ENCODE data around the gene RNF144A.

Gene RNF144A

DNA sequence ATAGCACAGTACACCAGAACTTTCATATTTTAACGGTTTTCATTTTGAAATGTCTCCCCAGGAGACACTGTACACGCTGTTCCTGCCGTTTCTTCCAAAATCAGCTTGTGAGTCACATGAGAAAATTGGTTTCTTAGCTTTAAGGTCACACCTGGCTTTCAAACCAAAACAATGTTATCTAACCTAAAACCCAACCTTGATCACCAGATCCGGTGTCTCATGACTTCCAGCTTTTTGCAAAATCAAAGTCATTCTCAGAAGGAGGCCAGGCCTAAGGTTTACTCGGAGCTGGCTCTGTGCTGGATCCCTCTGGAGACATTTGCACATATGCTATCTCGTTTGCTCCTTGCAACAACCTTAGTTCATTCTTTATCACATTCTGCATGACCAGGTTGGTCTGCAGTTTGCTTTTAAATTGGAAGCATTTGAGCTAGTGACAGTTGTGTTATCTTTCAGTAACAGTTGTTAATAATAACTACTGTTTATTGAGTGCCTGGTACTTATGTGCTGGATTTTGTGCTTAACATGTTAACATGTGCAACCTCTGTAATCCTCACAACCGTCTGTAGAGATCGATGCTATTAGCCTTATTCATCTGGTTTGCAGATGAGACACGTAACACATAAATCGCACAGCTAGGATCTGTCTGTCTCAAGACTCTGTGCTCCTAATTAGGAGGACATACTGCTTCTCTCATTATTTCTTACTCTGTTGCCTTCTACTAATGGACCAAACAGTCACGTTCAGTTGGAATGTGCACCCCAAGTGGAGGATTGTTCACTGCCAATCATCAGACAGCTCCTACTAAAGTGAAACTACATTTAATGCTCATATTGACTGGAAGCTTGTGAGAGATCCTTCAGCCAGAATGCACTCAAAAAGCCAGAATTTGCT lies 105.5 kb downstream of the RNF144A start:
- no peak for DNase-seq (ENCODE audit: low read depth)

DNA sequence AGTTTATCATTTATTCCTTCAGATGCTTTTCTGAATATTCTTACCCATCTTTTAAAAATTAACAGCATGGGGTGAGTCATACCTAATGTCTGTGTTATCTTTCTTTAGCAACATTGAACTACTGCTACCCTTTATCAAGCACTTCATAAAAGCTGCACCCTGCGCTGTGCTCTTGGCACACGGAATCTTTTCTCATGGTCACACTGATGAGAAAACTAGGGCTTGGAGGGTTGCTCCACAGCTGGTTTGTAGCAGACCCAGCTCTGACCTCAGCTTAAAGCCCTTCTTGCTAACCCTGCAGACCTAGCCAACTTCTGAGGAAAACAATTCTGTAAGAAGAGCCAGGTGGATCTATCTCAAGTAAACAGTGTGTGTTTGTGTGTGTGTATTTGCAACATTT lies 106.3 kb downstream of the RNF144A start:
- DNase-seq (ENCODE audit: low read depth): no peak

DNA sequence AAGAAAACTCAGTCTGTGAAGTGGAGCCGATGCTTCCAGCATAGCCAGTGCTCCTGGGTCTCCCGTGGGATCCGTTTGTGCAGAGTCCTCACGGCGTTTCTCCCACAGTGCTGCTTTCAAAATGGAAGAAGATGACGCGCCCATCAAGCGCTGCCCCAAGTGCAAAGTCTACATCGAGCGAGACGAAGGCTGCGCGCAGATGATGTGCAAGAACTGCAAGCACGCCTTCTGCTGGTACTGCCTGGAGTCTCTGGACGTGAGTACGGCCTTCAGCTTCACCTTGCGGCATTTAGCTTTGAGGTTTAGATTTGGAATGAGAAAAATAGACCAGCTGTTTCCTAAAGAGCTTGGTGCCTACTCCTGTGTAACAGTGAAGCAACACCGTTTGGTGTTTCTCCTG lies 107.0 kb downstream of the RNF144A start:
- no peak for DNase-seq (ENCODE audit: low read depth)

DNA sequence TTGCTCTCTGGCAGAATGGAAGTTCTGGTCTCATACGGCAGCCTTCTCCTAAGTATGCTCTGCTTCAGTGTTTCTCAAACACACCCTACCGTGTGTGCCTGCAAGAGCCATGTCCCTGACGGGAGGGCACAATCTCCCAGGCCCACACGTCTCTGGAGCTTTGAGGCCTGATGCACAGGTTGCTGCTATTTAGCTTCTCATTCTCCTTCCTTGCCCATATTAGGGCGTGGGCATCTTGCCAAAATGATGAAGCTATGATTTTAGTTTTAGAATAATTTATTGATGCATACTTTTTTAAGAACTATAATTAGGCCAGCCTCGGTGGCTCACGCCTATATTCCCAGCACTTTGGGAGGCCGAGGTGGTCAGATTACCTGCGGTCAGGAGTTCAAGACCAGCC lies 107.9 kb downstream of the RNF144A start:
- DNase-seq (ENCODE audit: low read depth): no peak

DNA sequence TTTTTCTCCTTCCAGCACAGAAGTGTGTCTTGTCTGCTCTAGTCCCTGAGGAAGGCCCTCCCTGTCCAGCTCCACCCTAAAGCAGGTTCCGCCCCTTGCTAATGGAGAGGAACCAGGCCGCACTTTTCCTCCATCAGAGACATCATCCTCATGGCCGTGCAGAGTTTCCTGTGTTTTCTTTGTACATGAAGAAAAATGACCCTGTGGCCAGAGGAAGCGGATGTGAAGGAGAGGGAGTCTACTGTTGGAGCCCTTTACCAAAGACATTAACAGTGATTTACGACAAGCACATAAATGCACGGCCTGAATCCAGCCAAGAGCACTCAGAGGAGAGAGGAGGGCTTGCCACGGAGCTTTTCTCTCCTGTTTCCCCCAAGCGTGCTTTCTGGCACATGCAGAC lies 109.5 kb downstream of the RNF144A start:
- DNase-seq (ENCODE audit: low read depth): no peak

DNA sequence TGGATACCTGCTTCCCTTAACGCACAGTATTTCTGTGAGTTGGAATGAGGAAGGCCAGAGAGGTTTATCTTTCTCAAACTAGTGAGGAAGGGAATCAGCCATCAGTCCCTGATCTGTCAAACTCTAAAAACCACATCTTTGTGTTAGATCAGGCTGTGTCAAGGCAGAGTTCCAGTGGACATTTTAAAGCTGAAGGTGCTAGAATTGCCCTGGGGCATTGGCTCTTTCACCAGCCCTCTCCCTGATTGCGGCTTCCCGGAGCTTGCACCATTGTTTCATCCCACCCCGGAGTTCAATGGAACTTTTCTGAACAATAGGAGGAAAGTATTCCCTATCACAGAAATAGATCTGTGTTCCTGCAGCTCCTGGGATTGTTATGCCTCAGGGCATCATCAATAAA lies 110.2 kb downstream of the RNF144A start:
- DNase-seq (ENCODE audit: low read depth): no peak

DNA sequence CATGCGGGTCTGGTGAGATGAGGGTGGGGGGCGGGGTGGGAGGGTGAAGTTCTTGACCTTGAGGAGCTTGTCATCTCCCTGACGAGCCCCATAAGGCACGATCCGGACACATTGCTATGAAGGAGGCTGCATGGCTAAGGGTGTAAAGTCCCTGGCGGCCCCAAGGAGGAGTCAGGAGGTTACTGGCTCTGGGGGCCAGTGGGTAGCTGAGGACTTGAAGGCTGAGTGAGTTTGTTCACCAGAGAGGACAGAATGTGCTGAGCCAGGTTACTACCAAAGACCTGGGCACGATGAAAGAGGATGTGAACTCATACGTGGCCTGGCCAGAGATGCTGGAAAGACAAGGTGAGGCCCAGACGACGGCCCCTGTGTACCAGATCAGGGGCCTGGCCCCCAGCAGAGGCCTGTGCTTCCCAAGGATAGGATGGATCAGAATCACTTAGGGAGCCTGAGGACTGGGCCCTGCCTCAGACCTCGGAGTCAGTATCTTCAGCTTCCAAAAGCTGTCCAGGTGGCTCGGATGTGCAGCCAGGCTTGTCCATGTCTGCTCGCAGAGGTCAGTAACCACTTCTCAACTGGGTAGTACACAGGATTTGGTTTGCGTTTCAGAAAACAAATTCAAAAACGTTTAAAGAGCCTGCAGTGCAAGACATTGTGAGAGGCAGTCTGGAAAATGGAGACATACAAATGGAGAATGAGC lies 110.9 kb downstream of the RNF144A start:
- DNase-seq (ENCODE audit: low read depth): no peak

DNA sequence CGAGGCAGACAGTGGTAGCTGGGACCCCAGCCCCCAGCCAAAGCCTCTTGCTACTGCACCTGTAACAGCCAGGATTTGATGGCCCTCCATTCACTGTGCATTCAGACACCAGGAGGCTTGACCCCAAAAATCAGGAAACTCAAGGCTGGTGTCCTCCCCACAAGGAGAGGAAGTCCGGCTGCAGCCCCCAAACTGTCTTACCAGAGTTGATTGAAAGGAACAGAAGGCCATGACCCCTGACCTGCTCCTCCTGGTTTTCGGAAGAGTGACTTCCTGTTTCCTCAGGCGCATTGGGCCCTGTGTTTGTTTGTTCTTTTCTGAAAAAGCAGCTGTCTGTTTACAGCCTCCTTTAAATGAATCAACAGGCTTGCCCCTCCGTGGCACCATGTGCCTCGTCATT lies 111.6 kb downstream of the RNF144A start:
- DNase-seq (ENCODE audit: low read depth): no peak

DNA sequence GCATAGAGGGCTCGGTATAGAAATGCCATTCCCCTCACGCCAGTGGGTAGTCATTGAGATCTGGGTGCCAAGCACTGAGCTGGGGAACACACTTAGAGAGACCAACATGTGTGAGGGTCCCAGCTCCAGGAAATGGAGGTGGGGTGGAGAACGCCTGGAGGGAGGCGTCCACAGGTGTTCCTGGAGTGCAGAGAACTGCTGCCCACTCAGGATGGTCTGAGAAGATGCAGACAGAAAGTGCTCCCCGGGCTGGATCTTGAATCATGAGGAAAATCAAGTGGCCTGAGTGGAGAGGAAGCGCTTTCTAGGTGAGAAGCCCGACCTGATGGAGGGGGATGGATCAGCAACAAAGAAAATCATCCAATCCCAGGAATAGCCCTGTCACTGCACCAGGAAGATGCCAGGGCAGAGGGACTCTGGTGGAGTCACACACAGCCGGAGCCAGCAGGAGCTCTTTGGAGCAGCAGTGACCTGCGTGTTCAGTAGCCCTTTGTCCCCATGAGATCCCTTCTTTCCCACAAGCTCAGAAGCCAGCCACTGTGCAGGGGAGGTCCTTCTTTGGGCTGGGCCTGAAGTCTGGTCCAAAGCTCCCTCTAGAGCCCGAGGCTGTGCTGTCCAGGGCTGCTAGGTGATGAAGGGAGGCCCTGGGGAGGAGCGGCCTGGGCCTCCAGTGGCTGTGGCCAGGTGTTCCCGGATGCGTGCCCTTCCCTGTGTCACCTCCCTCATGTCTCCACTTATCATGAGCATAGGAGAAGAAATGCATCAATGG lies 112.3 kb downstream of the RNF144A start:
- DNase-seq (ENCODE audit: low read depth): no peak

DNA sequence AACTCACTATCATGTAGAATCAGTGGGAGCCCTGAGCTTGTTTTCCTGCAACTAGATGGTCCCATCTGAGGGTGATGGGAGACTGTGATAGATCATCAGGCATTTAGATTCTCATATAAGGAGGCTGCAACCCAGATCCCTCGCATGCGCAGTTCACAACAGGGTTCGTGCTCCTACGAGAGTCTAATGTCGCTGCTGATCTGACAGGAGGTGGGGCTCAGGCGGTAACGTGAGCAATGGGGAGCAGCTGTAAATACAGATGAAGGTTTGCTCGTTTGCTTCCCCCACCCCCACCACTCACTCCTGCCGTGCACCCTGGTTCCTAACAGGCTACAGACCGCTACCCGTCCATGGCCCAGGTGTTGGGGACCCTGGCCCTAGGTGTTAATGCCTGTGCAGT lies 113.6 kb downstream of the RNF144A start:
- DNase-seq (ENCODE audit: low read depth): no peak

DNA sequence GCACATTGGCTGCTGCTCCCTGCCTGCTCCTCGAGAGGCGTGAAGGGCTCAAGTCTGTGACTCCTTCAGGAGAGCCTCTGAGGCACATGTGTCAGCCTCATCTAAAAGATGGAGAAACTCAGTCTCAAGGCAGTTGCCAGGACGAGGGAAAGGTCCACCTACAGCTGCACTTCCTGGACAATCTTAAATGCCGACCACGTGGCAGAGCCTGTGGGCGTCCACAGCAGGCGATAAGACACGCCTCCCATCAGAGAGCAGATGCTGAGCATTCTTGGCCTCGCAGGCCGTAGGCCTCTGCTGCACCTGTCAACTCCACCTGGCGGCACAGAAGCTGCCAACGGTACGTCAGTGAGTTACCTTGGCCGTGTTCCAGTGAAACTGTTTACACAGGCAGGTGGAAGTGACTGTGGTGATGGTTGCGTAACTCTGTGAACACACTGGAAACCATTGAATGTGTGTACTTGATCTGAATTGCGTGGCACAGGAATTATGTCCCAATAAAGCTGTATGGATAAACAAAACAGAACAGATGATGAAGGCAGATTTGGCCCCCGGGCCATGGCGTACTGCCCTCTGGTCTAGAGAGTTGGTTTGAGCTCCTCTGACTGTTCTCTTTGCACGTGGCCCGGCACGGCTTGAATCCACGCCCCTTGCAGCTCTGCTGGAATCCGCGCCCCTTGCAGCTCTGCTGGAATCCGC lies 114.5 kb downstream of the RNF144A start:
- DNase-seq (ENCODE audit: low read depth): no peak

DNA sequence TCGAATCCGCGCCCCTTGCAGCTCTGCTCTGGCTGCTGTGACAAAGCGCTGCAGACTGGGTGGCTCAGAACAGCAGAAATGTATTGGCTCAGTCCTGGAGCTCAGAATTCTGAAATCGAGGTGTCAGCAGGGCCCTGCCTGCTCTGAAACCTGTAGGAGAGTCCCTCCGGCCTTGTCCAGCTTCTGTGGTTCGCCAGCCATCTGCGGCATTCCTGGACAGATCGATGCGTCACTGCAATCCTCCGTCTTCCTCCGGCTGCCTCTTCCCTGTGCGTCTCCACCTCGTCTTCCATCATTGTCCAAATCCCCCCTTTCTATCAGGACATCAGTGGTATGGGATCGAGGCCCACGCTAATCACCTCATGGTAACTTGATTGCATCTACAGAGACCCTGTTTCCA lies 115.2 kb downstream of the RNF144A start:
- DNase-seq (ENCODE audit: low read depth): no peak

DNA sequence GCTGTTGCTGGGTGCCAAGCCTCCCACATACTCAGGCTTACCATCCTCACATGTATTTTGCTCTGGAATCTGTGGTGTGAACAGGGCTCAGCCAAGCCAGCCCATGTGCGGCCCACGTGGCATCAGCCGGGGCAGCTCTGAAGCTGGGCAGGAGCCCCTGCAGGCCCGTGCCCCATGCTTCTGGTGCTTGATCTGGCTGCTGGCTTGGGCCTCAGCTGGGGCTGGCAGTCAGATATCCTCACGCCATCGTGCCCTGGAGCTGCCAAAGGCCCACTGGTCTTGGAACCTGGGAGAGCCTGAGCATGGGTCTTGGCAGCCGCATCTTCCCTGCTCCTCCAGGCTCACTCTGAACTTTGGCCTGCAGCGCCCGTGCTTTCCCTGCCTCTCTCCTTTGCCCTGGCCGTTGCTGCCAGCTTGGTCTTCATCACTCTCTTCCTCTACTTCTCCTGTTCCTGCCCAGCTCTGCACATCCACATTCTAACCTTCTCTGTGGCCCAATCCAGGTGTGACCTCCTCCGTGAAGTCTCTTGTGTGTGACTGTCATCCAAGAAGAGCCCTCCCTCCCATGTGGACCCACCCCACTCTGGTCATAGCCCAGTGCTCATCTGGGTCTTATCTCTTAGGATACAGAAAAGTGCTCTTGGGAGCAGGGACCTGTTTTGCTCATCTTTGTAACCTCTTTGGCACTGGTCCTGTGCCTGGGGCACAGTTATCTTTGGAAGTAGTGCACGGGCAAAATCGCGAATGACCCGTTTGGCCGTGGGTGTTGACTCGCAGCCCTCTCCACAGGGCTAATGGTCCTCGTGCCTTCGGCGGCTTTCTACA lies 116.1 kb downstream of the RNF144A start:
- DNase-seq (ENCODE audit: low read depth): no peak

DNA sequence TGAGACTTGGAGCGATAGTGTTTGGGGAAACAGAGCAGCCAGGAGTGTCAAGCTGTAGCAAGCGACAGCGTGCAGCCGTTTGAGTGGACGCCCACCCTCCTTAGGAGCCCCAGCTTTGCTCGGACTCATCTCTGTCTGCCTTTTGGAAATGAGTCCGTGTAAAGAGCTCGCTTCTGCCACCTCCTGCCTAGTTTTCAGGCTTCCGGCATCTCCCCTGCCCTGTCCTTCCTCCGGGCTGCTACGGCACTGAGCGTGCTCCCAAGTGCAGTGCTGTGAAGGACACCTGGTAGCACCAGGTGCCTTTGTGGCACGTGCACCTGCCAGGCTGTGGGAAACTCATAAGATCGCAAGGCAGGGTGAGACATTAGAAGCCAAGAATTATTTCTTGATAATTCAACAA lies 117.1 kb downstream of the RNF144A start:
- no peak for DNase-seq (ENCODE audit: low read depth)

DNA sequence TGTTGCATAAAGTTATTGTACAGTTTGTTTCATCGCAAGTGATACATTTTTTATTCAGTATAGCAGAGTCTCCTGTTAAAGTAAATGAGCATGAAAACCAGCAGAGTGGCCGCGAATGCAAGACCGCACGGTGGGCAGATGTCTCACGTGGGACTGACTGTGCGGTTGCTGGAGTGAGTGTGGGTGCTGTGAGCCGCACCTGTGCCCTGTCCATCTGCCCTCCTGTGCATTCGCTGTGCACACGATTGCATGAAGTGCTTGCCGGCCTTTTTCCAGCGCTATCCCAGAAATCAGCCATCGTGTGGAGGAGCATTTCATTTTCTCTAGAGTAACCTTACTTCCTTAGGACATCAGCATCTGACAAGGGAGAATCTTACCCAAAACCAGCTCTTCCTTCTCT lies 118.7 kb downstream of the RNF144A start:
- no peak for DNase-seq (ENCODE audit: low read depth)

DNA sequence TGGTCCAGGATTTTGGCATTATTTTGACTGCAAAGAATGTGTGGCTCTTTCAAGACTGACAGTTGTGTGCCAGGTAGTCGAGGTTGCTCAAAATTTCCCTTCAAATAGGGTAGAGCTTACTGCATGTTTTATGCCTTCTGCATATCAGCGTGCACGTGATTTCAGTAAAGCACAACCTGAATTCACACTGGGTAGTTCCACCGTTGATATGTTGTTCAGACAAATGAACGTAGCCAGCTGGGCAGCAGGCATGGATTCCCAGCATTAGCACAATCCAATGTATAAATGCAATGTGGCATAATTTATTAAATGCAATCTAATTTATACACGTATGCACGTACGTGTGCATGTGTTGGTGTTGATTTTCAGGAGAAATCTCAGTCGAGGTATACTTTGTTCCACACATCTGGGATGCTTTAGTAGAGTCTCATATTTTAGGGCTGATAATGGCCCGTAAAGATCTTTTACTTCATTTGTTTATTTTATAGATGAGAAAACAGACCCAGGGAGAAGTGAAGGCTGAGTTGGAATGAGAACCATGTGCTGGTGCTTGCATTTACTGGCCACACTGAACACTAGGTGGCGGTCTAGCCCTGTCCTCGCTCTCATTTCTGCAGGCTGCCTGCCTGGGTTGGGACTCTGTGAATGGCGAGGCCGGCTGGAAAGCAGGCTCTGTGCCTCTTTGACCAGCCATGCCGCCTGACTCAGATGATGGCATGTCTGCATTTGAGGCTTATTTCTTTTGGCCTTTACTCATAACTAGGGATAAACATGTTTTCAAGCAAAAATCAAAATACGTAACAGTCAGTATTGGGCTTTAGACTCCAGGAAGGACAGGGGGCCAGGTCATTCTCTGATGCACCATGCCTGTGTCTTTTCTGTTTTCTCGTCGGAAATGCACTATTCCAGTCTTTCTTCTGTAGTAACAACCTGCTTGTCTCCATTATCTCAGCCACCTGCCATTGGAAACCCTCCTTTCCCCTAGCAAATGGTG lies 120.4 kb downstream of the RNF144A start:
- DNase-seq (ENCODE audit: low read depth): peak; percentile 21

DNA sequence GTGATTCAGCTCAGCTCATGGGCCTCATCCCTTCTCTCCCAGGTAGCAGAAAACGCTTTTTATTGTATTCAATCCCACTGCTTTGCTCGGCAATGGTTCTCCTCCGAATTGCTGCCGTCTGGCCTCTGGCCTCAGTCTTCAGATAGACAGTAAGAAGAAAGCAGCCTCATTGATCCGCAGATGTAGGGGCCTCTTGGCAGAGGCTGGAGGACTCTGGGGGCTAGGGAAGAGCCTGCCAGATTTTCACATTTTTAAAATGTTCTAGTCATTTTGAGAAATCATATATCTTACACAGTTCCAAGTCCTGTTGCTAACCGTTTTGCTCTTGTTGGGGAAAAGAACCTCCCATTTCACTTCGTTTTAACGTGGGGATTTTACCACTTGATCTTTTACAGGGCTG lies 123.3 kb downstream of the RNF144A start:
- no peak for DNase-seq (ENCODE audit: low read depth)

DNA sequence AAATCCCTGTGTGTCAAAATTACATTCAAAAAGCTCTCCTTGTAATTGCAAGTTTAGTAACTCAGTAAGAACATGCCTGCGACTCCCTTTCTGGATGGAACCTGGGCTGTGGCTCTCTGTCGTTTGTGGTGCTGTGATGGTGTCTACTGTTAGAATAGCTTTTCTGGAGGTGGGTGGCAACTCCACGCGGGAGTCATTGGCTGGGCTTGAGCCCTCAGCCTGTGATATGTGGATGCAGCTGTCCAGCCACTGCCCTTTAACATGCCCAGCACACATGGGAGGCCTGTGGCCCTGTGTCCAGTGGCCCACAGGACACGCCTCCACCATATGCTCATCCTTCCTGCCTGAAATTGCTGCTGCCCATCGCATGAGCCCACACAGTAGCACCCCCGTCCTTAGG lies 124.2 kb downstream of the RNF144A start:
- DNase-seq (ENCODE audit: low read depth): no peak

DNA sequence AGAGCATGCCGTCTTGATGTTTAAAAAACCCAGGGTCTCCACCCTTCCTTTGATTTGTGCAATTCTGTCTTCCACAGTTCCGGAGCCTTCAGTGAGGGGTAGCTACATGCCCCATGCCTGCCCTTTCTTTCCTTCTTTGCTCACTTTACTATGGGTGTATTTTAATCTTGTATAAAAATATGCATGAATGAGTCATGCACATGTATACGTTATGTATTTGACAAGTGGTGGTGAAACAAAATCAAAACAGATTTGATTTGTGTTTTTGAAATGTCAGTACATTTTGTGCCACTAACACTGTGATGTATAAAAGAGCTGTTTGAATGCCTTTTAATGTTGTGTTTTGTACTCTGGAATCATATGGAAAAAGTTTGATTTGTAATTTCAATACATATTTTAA lies 126.5 kb downstream of the RNF144A start:
- DNase-seq (ENCODE audit: low read depth): no peak
